ENCODE data around the gene EHD1. TPM values are rescaled to one million over a fixed set of nuclear protein-coding genes. Genes with fewer than 3 reads are reported as not detected.
A peak's percentile ranks its signal among the peaks of the same experiment; 100 is the strongest.

EHD1 gene
- total RNA-seq, 4 donors from 2014 or later: 67.9 to 202 (median 116) TPM

- in situ Hi-C loops (cut with MboI; ENCODE audit: low pct_ligation_motif_present in 1 of 4, low pct_unique_long_range_greater_than_20kb in 1 of 4, low sequenced_read_pairs in 3 of 4): no loop called here
- H3K27me3 ChIP-seq: no peaks in the 10 kb centered on the region
- TF ChIP-seq POLR2AphosphoS5 (IDR thresholded peaks at IDR 0.05) (peak in 2 of 3 donors; percentile 32 to 36), EP300 (IDR thresholded peaks at IDR 0.05; ENCODE audit: low read depth) (no peak), POLR2A (IDR thresholded peaks at IDR 0.05) (no peak)
- TF ChIP-seq, protein P1, sequence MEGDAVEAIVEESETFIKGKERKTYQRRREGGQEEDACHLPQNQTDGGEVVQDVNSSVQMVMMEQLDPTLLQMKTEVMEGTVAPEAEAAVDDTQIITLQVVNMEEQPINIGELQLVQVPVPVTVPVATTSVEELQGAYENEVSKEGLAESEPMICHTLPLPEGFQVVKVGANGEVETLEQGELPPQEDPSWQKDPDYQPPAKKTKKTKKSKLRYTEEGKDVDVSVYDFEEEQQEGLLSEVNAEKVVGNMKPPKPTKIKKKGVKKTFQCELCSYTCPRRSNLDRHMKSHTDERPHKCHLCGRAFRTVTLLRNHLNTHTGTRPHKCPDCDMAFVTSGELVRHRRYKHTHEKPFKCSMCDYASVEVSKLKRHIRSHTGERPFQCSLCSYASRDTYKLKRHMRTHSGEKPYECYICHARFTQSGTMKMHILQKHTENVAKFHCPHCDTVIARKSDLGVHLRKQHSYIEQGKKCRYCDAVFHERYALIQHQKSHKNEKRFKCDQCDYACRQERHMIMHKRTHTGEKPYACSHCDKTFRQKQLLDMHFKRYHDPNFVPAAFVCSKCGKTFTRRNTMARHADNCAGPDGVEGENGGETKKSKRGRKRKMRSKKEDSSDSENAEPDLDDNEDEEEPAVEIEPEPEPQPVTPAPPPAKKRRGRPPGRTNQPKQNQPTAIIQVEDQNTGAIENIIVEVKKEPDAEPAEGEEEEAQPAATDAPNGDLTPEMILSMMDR (IDR thresholded peaks at IDR 0.05): no peak
- H3K4me3 ChIP-seq: no peak overlapping the region
- H3K4me1 ChIP-seq: peaks cover 57 to 80% (median 70%) of the 10 kb centered on the region in 4 donors
- DNase-seq: peak; percentile 64
- H3K27ac ChIP-seq: peak overlapping the region; percentile 79 to 96 (median 94)
- no peaks in the 10 kb centered on the region for H3K9me3 ChIP-seq
- intact Hi-C loops (cut with DNase I; ENCODE audit: low total_unique reads): no loop called here
- peaks cover 0 to 5% (median 0%) of the 10 kb centered on the region in 4 donors for H3K36me3 ChIP-seq
- 65 to 80% methylated on average over 3 to 20 of the region's 20 CpGs for WGBS, 2 donors (ENCODE audit: low coverage in 1 of 2)
These were observed 7.4 kb downstream of the EHD1 start for GRCh38 chr11:64870893-64871466.

- H3K4me3 ChIP-seq: no peak overlapping the region
- intact Hi-C loops (cut with DNase I; ENCODE audit: low total_unique reads): no loop called here
- H3K27ac ChIP-seq: peak overlapping the region; percentile 79 to 96 (median 94)
- no peaks in the 10 kb centered on the region for H3K27me3 ChIP-seq
- in situ Hi-C loops (cut with MboI; ENCODE audit: low pct_ligation_motif_present in 1 of 4, low pct_unique_long_range_greater_than_20kb in 1 of 4, low sequenced_read_pairs in 3 of 4): no loop called here
- 72% methylated on average over 19 of the region's 19 CpGs; no CpG with 5 or more reads in 1 of the 2 donors for WGBS, 2 donors (ENCODE audit: low coverage in 1 of 2)
- peaks cover 0 to 5% (median 0%) of the 10 kb centered on the region in 4 donors for H3K36me3 ChIP-seq
- TF ChIP-seq, protein P1 (IDR thresholded peaks at IDR 0.05): no peak
- TF ChIP-seq EP300 (IDR thresholded peaks at IDR 0.05; ENCODE audit: low read depth): no peak
- no peak for TF ChIP-seq POLR2A (IDR thresholded peaks at IDR 0.05)
- no peak for TF ChIP-seq POLR2AphosphoS5 (IDR thresholded peaks at IDR 0.05)
- peaks cover 52 to 80% (median 65%) of the 10 kb centered on the region in 4 donors for H3K4me1 ChIP-seq
- no peaks in the 10 kb centered on the region for H3K9me3 ChIP-seq
- DNase-seq: peak; percentile 36
These were observed 8.1 kb downstream of the EHD1 start for GRCh38 chr11:64870176-64870892.

DNA sequence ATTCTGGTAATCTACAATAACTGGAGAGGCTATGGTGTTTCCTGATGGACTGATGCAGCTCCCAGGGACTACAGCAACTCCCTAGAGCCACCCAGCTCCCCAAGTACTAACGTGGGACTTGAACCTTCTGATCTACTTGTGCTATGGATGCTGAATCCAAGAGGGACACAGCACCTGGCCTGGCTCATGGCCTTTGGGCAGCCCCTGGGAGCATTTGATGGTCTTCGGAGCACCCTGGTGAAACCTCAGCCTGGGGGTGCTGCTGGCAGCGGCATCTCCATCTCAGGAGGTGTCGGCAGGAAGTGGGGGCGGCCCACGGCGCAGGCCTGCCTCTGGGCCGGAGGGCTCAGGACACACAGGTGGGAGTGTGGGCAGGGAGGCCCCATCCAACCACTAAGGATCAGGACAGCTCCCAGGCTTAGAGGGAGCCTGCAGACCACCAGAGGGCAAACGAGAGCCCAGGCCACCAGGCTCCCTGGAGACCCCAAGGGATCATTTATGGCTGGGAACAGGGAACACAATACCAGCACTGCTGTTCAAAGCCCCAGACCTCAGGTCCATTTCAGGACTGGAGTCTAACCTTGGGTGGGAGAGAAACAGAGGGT is 8.7 kb downstream of the EHD1 start:
- H3K36me3 ChIP-seq: peaks cover 0 to 5% (median 0%) of the 10 kb centered on the region in 4 donors
- peaks cover 58 to 80% (median 67%) of the 10 kb centered on the region in 4 donors for H3K4me1 ChIP-seq
- no peak overlapping the region for H3K4me3 ChIP-seq

More for the DNA sequence above, 8.7 kb downstream of the EHD1 start:
- H3K27ac ChIP-seq: peak overlapping the region; percentile 79 to 96 (median 94)
- TF ChIP-seq, protein P1 (IDR thresholded peaks at IDR 0.05): peak in 2 of 5 experiments; percentile 9 to 13
- no peak for TF ChIP-seq EP300 (IDR thresholded peaks at IDR 0.05; ENCODE audit: low read depth)
- no peaks in the 10 kb centered on the region for H3K27me3 ChIP-seq
- DNase-seq: no peak
- in situ Hi-C loops (cut with MboI; ENCODE audit: low pct_ligation_motif_present in 1 of 4, low pct_unique_long_range_greater_than_20kb in 1 of 4, low sequenced_read_pairs in 3 of 4): no loop called here
- no peaks in the 10 kb centered on the region for H3K9me3 ChIP-seq
- WGBS, 2 donors (ENCODE audit: low coverage in 1 of 2): 49% methylated on average over 9 of the region's 9 CpGs; no CpG with 5 or more reads in 1 of the 2 donors
- intact Hi-C loops (cut with DNase I; ENCODE audit: low total_unique reads): no loop called here
